Activated naive CD4-positive, alpha-beta T cell treated with anti-CD3 and anti-CD28 coated beads, Interleukin-2, amount 50 U/mL, for 24 hours (primary cell): ENCODE results near the gene SEC61A1.

Experiments used
- H3K27ac Mint-ChIP-seq: one replicate; pipeline ENCODE4 v1.8.0; 2021; ENCODE audit warnings: mild to moderate bottlenecking, mixed read lengths
- H3K27me3 Mint-ChIP-seq: one replicate; pipeline ENCODE4 v1.8.0; 2021; ENCODE audit warnings: mixed read lengths
- H3K36me3 Mint-ChIP-seq: one replicate; pipeline ENCODE4 v1.8.0; 2021; ENCODE audit warnings: mixed read lengths
- H3K4me1 Mint-ChIP-seq: one replicate; pipeline ENCODE4 v1.8.0; 2021; ENCODE audit warnings: mixed read lengths
- H3K4me3 Mint-ChIP-seq: one replicate; pipeline ENCODE4 v1.8.0; 2021; ENCODE audit warnings: mild to moderate bottlenecking, mixed read lengths
- H3K9me3 Mint-ChIP-seq: one replicate; pipeline ENCODE4 v1.8.0; 2021; ENCODE audit warnings: mixed read lengths

SEC61A1 gene

GRCh38 chr3:128080323-128081080 is 28.3 kb downstream of the SEC61A1 start:
- H3K4me3 Mint-ChIP-seq: no peak overlapping the region
- H3K27ac Mint-ChIP-seq: no peak overlapping the region
- H3K36me3 Mint-ChIP-seq: peaks cover 25% of the 10 kb centered on the region
- H3K4me1 Mint-ChIP-seq: peaks cover under 1% of the 10 kb centered on the region
- H3K27me3 Mint-ChIP-seq: no peaks in the 10 kb centered on the region
- no peaks in the 10 kb centered on the region for H3K9me3 Mint-ChIP-seq

- no peaks in the 10 kb centered on the region for H3K27me3 Mint-ChIP-seq
- peaks cover 26% of the 10 kb centered on the region for H3K36me3 Mint-ChIP-seq
- H3K4me1 Mint-ChIP-seq: no peaks in the 10 kb centered on the region
- H3K9me3 Mint-ChIP-seq: no peaks in the 10 kb centered on the region
- no peak overlapping the region for H3K4me3 Mint-ChIP-seq
- H3K27ac Mint-ChIP-seq: no peak overlapping the region
These were observed 29.0 kb downstream of the SEC61A1 start for GRCh38 chr3:128081226-128081625.

GRCh38 chr3:128081846-128082245 is 29.6 kb downstream of the SEC61A1 start:
- H3K36me3 Mint-ChIP-seq: peaks cover 28% of the 10 kb centered on the region
- no peak overlapping the region for H3K4me3 Mint-ChIP-seq
- H3K9me3 Mint-ChIP-seq: no peaks in the 10 kb centered on the region
- H3K27me3 Mint-ChIP-seq: no peaks in the 10 kb centered on the region
- no peak overlapping the region for H3K27ac Mint-ChIP-seq
- no peaks in the 10 kb centered on the region for H3K4me1 Mint-ChIP-seq

- H3K9me3 Mint-ChIP-seq: no peaks in the 10 kb centered on the region
- peaks cover 34% of the 10 kb centered on the region for H3K36me3 Mint-ChIP-seq
- H3K27ac Mint-ChIP-seq: no peak overlapping the region
These were observed 30.3 kb downstream of the SEC61A1 start for GRCh38 chr3:128082546-128082945.

GRCh38 chr3:128083396-128083795 is 31.2 kb downstream of the SEC61A1 start:
- Mint-ChIP-seq H3K4me3 (no peak overlapping the region), H3K9me3 (no peaks in the 10 kb centered on the region), H3K4me1 (no peaks in the 10 kb centered on the region), H3K36me3 (peaks cover 32% of the 10 kb centered on the region), H3K27ac (no peak overlapping the region), H3K27me3 (no peaks in the 10 kb centered on the region)

More at GRCh38 chr3:128082546-128082945, 30.3 kb downstream of the SEC61A1 start:
- Mint-ChIP-seq H3K4me3 (no peak overlapping the region), H3K4me1 (no peaks in the 10 kb centered on the region), H3K27me3 (no peaks in the 10 kb centered on the region)

- H3K27ac Mint-ChIP-seq: no peak overlapping the region
- no peaks in the 10 kb centered on the region for H3K4me1 Mint-ChIP-seq
- peaks cover 29% of the 10 kb centered on the region for H3K36me3 Mint-ChIP-seq
- no peaks in the 10 kb centered on the region for H3K27me3 Mint-ChIP-seq
- H3K9me3 Mint-ChIP-seq: no peaks in the 10 kb centered on the region
- no peak overlapping the region for H3K4me3 Mint-ChIP-seq
These were observed 31.9 kb downstream of the SEC61A1 start for GRCh38 chr3:128083980-128084674.

GRCh38 chr3:128084675-128085021 is 32.4 kb downstream of the SEC61A1 start:
- no peak overlapping the region for H3K4me3 Mint-ChIP-seq
- no peaks in the 10 kb centered on the region for H3K27me3 Mint-ChIP-seq
- H3K36me3 Mint-ChIP-seq: peaks cover 27% of the 10 kb centered on the region
- H3K27ac Mint-ChIP-seq: no peak overlapping the region
- no peaks in the 10 kb centered on the region for H3K9me3 Mint-ChIP-seq
- H3K4me1 Mint-ChIP-seq: no peaks in the 10 kb centered on the region

GRCh38 chr3:128089135-128089534 is 36.9 kb downstream of the SEC61A1 start:
- Mint-ChIP-seq H3K27me3 (no peaks in the 10 kb centered on the region), H3K4me1 (no peaks in the 10 kb centered on the region), H3K4me3 (no peak overlapping the region), H3K27ac (no peak overlapping the region), H3K36me3 (peaks cover 17% of the 10 kb centered on the region), H3K9me3 (no peaks in the 10 kb centered on the region)

GRCh38 chr3:128091586-128091985 is 39.3 kb downstream of the SEC61A1 start:
- Mint-ChIP-seq H3K4me1 (peaks cover 8% of the 10 kb centered on the region), H3K9me3 (no peaks in the 10 kb centered on the region), H3K27me3 (no peaks in the 10 kb centered on the region), H3K4me3 (no peak overlapping the region), H3K27ac (no peak overlapping the region), H3K36me3 (peaks cover 22% of the 10 kb centered on the region)

- peaks cover 8% of the 10 kb centered on the region for H3K4me1 Mint-ChIP-seq
These were observed 42.3 kb downstream of the SEC61A1 start for GRCh38 chr3:128094295-128095151.

GRCh38 chr3:128095222-128095703 is 43.0 kb downstream of the SEC61A1 start:
- Mint-ChIP-seq H3K4me3 (no peak overlapping the region), H3K9me3 (no peaks in the 10 kb centered on the region), H3K36me3 (peaks cover 19% of the 10 kb centered on the region), H3K27me3 (no peaks in the 10 kb centered on the region), H3K4me1 (peaks cover 8% of the 10 kb centered on the region), H3K27ac (no peak overlapping the region)

More at GRCh38 chr3:128094295-128095151, 42.3 kb downstream of the SEC61A1 start:
- peaks cover 19% of the 10 kb centered on the region for H3K36me3 Mint-ChIP-seq
- no peak overlapping the region for H3K27ac Mint-ChIP-seq
- H3K27me3 Mint-ChIP-seq: no peaks in the 10 kb centered on the region
- no peak overlapping the region for H3K4me3 Mint-ChIP-seq
- no peaks in the 10 kb centered on the region for H3K9me3 Mint-ChIP-seq

- Mint-ChIP-seq H3K27me3 (no peaks in the 10 kb centered on the region), H3K27ac (no peak overlapping the region), H3K9me3 (no peaks in the 10 kb centered on the region), H3K4me1 (peaks cover 8% of the 10 kb centered on the region), H3K4me3 (no peak overlapping the region), H3K36me3 (peaks cover 30% of the 10 kb centered on the region)
These were observed 46.0 kb downstream of the SEC61A1 start for GRCh38 chr3:128098234-128098633.

GRCh38 chr3:128100161-128100560 is 47.9 kb downstream of the SEC61A1 start:
- no peak overlapping the region for H3K27ac Mint-ChIP-seq
- H3K4me1 Mint-ChIP-seq: peaks cover 3% of the 10 kb centered on the region
- H3K36me3 Mint-ChIP-seq: peaks cover 28% of the 10 kb centered on the region
- no peak overlapping the region for H3K4me3 Mint-ChIP-seq
- H3K9me3 Mint-ChIP-seq: no peaks in the 10 kb centered on the region
- H3K27me3 Mint-ChIP-seq: no peaks in the 10 kb centered on the region

- Mint-ChIP-seq H3K4me1 (no peaks in the 10 kb centered on the region), H3K27me3 (no peaks in the 10 kb centered on the region), H3K9me3 (no peaks in the 10 kb centered on the region), H3K27ac (no peak overlapping the region), H3K36me3 (peaks cover 26% of the 10 kb centered on the region), H3K4me3 (no peak overlapping the region)
These were observed 48.4 kb downstream of the SEC61A1 start for GRCh38 chr3:128100638-128101037.

- peaks cover 20% of the 10 kb centered on the region for H3K36me3 Mint-ChIP-seq
- H3K4me3 Mint-ChIP-seq: no peak overlapping the region
- H3K4me1 Mint-ChIP-seq: no peaks in the 10 kb centered on the region
- H3K9me3 Mint-ChIP-seq: no peaks in the 10 kb centered on the region
- no peak overlapping the region for H3K27ac Mint-ChIP-seq
- no peaks in the 10 kb centered on the region for H3K27me3 Mint-ChIP-seq
These were observed 51.0 kb downstream of the SEC61A1 start for GRCh38 chr3:128103136-128103676.
